ENCODE data around the gene CDX1.
"Not testable (repeated sequence)": the region's sequence is repeated elsewhere in the genome, so short reads cannot be mapped to it uniquely, and the experiment has no call there.

CDX1 gene

DNA sequence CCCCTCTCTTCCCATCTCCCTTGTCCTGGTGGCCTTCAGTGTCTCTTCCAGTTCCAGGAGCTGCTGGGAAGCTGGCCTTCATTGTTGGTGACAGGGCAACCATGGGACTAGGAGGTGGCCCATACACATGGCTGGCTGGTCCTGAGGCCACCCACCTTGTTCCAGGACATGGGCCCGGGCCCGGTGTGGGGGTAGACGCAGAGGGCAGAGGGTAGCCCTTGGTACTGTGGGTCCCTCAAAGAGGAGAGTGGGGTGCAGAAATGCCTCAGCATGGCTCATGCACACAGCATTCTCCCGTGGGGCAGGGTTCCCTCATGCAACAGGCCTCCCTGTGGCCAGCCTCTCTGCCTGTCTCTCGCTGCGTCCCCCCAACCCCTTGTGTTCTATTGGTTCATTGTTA lies 44.1 kb downstream of the CDX1 start:
- no peak for DNase-seq

- no peak for DNase-seq
Observed at GRCh38 chr5:150211156-150212030, 44.8 kb downstream of the CDX1 start.

GRCh38 chr5:150213530-150213929 lies 47.0 kb downstream of the CDX1 start:
- DNase-seq, result no peak

GRCh38 chr5:150214289-150214688 lies 47.7 kb downstream of the CDX1 start:
- DNase-seq, result no peak

DNA sequence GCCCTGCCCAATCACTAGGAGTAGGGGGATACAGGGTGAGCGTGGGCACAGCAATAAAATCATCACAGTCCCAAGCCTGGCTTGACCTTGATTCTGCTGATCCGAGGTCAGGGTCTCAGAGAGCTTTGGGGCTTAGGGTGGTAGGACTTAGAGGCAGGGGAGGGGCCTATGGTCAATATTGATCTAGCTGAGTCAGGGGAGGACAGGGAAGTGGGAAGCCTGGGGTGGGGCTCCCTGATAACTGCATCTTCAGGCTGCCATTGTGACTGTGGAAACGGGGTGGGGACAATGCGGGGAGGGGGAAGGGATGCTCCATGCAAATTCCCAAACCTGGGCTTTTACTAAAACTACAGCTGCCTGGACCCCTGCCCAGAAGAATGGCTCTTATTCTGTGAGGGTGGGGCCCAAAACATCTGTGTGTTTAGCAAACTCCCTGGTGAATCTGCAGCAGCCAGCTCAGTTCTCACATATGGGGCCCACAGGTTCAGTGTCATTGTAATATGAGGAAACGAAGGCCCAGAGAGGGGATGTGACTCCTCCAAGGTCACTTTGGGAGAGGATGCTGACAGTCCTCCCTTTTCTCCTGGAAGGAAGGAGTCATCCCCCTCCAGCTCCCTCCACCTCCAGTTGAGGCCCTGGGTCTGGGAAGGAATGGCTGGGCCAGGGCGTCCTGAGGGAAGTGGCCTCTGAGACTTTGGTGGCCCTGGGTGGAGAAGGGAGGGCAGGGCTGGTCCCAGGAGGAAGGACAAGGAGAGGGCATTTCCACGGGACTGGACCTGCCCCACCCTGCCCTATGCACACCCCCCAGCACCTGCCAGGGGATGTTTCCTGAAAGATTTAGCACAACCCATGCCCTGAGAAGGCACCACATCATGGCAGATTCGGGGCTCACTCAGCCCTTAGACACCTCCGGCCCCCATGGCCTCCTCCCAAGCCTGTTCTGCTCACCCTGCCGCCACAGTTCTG lies 49.7 kb downstream of the CDX1 start:
- DNase-seq, result no peak

- no peak for DNase-seq
Observed at GRCh38 chr5:150217038-150217437, 50.5 kb downstream of the CDX1 start.

DNA sequence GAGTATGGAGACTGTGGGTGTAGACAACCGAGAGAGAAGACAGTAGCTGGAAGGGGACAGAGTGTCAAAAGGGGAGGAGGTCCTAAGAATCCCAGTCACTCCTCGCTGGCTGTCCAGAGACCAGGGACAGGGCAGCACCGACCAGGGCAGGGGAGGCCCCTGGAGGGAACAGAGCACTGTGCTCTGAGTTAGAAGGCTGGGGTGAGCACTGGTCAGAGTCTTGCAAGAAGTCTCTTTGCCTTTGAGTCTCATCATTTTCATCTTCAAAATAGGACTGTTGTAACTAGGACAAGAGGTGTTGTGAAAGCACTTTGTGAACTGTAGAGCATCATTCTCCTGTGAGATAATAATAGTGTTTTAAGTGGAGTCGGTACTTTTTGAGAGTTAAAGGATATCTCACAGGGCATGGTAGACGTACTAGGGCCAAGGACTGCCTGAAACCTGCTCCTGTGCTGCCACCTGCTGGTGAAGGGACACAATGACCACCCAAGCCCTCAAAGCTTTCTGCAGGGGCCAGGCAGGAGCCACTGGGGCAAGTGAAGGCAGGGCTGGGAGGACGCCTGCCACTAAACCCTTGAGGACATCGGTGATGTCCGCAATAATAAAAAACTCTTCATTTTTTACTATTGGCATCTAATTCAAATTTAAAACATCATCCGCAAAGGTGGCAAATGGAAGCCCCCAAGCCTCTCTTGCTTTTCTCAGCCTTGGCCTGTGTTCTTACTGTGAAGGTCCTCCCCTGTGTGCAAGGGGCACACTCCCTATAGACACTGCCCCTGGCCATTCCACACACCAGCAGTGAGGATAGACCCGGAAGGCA lies 51.5 kb downstream of the CDX1 start:
- peak; percentile 76 to 80 for DNase-seq

GRCh38 chr5:150218693-150219035 lies 52.1 kb downstream of the CDX1 start:
- no peak for DNase-seq

DNA sequence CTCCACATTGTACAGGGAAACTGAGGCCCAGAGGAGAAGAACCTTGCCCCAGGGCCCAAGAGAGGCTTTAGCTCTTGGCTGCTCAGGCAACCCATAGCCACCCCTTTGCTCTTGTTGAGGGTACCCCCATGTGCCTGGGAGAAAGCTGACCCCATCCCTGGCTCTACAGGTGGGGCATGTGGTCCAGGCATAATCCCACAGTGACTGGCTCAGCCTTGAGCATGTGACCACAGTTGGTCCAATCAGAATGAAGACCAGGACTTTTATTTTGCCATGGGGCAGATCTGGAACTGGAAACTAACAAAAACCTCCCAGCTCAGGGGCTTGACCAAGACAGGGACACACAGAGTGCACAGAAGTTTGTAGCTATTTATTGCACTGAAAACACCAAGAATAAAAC lies 52.6 kb downstream of the CDX1 start:
- no peak for DNase-seq

GRCh38 chr5:150219861-150220260 lies 53.3 kb downstream of the CDX1 start:
- DNase-seq, result no peak

GRCh38 chr5:150221471-150221870 lies 54.9 kb downstream of the CDX1 start:
- no peak for DNase-seq

DNA sequence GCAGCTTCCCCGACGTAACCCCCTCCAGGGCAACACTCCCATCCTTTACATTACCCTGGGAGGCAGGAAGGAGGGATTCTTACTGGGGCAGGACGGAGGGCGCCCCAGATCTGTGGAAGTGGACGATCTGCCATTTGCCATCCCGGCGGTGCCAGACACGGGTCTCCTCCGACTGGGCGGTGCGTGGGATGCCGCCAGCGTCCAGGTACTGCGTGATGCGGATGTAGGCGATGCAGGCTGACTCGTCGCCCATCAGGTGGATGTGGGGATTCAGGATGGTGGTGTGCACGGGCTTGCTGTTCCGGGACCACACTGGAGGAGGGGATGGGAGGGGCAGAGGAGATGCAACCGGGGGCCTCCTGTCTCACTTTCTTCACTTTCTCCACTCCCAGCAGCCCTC lies 56.3 kb downstream of the CDX1 start:
- DNase-seq, result no peak

DNA sequence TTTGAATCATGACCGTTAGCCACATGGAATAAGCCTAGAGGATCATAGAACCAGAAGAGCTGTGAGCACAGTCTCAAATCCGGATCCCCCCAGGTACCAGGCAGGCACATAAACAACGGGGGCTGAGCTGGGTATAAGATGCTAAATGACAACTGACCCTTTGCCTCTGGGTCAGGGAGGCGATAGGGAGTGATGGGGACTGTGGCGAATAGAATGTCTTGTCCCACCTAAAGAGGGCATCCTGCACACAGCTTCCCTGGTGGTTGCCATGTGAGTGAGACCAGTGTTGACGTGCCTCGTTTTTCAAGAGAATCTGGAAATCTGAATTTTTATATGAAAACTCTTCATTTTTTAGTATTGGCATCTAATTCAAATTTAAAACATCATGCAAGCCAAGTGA lies 56.9 kb downstream of the CDX1 start:
- DNase-seq, result no peak

GRCh38 chr5:150224483-150225027 lies 58.0 kb downstream of the CDX1 start:
- no peak for DNase-seq

DNA sequence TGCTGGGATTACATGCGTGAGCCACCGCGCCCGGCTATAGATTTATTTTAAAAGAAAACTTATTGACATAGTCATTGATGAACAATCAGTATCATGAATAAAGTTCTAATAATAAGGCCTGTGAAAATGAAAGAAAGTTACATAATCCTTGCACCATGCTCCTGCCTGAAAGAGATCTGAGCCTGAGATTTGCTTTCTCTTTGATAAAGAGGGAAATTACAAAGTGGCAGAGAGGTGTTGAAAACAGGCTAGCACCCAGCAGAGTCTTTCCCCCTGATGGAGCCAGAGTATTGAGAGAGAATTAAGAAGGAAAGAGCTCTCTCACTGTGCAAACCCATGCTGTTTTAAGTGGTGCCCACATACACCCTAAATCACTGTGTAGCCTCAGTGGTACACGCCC lies 60.5 kb downstream of the CDX1 start:
- DNase-seq, result no peak

DNA sequence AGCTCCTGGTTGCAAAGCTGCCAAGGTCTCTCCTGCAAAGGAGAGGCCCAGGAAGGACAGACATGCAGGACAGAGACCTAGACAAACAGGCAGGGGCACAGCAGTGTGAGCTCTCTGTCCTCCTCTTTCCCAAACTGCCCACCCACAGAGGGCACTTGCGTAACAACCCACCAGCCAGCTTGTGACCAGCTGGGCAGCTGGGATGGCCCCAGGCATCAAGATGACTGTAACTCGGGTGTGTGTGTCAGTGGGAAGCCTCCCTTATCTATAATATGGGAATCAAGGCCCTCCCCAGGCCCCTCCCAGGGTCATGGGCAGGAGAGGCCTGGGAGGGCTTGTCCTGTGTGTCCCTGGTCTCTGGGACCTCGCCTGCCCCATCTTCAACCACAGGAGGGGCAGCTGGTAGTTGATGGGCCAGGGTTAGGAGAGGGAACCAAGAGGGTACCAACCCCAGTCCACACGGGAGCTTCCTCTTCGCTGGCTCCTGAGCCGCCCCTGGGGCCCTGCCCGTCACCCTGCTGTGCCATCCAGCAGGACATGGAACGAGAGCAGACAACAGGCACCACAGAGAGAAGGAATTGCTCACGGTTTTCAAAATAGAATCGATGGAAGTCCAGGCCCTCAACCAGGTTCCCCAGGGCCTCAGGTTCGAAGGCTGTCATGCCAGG lies 61.2 kb downstream of the CDX1 start:
- no peak for DNase-seq

- no peak for DNase-seq
Observed at GRCh38 chr5:150229571-150229970, 63.0 kb downstream of the CDX1 start.

GRCh38 chr5:150230842-150231241 lies 64.3 kb downstream of the CDX1 start:
- no peak for DNase-seq

DNA sequence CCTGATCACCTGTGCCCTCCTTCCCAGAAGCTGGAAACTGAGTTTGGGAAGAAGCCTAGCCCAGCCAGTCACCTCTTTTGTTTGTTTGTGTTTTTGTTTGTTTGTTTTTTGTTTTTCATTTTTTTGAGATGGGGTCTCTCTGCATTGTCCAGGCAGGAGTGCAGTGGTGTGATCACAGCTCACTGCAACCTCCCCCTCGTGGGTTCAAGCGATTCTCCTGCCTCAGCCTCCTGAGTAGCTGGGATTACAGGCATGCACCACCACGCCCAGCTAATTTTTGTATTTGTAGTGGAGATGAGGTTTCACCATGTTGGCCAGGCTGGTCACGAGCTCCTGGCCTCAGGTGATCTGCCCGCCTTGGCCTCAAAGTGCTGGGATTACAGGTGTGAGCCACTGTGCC lies 67.1 kb downstream of the CDX1 start:
- not testable (repeated sequence) for DNase-seq
